GM12801 (cell line): ENCODE results near the gene MTMR8.

Experiments used
- CTCF ChIP-seq: IDR thresholded peaks from one replicate; pipeline ENCODE4 v1.5.1; 2011; ENCODE audit warnings: control low read depth; ENCODE audit not compliant: insufficient read length; ENCODE audit errors: extremely low read depth

Gene MTMR8

GRCh38 chrX:64306712-64307111 lies 88.5 kb downstream of the MTMR8 start:
- TF ChIP-seq CTCF: no peak

- no peak for TF ChIP-seq CTCF
Observed at GRCh38 chrX:64291123-64291522, 104.1 kb downstream of the MTMR8 start.

- no peak for TF ChIP-seq CTCF
Observed at GRCh38 chrX:64265265-64265664, 130.0 kb downstream of the MTMR8 start.

- no peak for TF ChIP-seq CTCF
Observed at GRCh38 chrX:64230123-64230970, 164.9 kb downstream of the MTMR8 start, which contains the start of gene ASB12. TSS of gene ASB12 (minus strand) at chrX:64230607. CDS start at chrX:64225650, 4,957 bp downstream.

- TF ChIP-seq CTCF: no peak
Observed at GRCh38 chrX:64229154-64229553, 166.1 kb downstream of the MTMR8 start.
